ENCODE measurements around the gene APOC4. TPM values are rescaled to one million over a fixed set of nuclear protein-coding genes. Genes with fewer than 3 reads are reported as not detected.

Gene APOC4
- total and polyA plus RNA-seq, 12 donors = not detected

DNA sequence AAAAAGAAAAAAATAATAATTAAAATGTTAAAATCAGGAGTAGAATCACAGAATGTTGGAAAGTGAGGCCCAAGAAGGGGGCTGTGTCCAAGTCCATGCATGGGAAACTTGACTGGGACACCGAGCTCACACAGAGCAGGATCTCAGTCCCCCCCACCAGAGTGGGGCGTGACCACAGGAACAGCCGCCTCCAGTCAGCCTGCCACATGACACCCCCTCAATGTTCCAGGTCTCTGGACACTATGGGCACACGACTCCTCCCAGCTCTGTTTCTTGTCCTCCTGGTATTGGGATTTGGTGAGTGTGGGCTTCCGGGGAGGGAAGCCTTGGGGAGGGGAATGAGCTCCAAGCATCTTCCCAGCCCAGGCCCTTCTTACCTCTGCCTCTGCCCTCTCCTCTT lies 6.2 kb downstream of the APOC4 start:
- Histone ChIP-seq H3K36me3 (peaks cover 0 to 26% (median 0%) of the 10 kb centered on the region in 9 donors), H3K27ac (no peak overlapping the region), H3K27me3 (no peaks in the 10 kb centered on the region), H3K4me1 (peaks cover 0 to 24% (median 18%) of the 10 kb centered on the region in 9 donors), H3K4me3 (no peak overlapping the region), H3K9me3 (no peaks in the 10 kb centered on the region)
- TF ChIP-seq, protein P1, sequence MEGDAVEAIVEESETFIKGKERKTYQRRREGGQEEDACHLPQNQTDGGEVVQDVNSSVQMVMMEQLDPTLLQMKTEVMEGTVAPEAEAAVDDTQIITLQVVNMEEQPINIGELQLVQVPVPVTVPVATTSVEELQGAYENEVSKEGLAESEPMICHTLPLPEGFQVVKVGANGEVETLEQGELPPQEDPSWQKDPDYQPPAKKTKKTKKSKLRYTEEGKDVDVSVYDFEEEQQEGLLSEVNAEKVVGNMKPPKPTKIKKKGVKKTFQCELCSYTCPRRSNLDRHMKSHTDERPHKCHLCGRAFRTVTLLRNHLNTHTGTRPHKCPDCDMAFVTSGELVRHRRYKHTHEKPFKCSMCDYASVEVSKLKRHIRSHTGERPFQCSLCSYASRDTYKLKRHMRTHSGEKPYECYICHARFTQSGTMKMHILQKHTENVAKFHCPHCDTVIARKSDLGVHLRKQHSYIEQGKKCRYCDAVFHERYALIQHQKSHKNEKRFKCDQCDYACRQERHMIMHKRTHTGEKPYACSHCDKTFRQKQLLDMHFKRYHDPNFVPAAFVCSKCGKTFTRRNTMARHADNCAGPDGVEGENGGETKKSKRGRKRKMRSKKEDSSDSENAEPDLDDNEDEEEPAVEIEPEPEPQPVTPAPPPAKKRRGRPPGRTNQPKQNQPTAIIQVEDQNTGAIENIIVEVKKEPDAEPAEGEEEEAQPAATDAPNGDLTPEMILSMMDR (IDR thresholded peaks at IDR 0.05) = no peak
- DNase-seq (no peak), ATAC-seq (no peak)
- whole genome bisulfite sequencing, 2 donors = 78 to 79% methylated on average over 5 of the region's 5 CpGs
- intact Hi-C loops (cut with DNase I) = loop anchor here in 1 of 10 donors (5.0 kb wide), 1 partner anchor 41 kb away; the partner anchor contains the start of gene APOE

GRCh38 chr19:44948763-44949374 lies 6.8 kb downstream of the APOC4 start:
- Histone ChIP-seq H3K4me3 (no peak overlapping the region), H3K9me3 (no peaks in the 10 kb centered on the region), H3K36me3 (peaks cover 0 to 26% (median 0%) of the 10 kb centered on the region in 9 donors), H3K27ac (no peak overlapping the region), H3K27me3 (no peaks in the 10 kb centered on the region), H3K4me1 (peaks cover 6 to 26% (median 18%) of the 10 kb centered on the region in 9 donors)
- ATAC-seq = no peak
- intact Hi-C loops (cut with DNase I) = loop anchor here in 1 of 10 donors (5.0 kb wide), 1 partner anchor 42 kb away; the partner anchor contains the start of gene APOE
- 87 to 94% methylated on average over 5 of the region's 5 CpGs for WGBS, 2 donors
- no peak for DNase-seq
- TF ChIP-seq, protein P1 (IDR thresholded peaks at IDR 0.05) = no peak

GRCh38 chr19:44949550-44949949 lies 7.5 kb downstream of the APOC4 start:
- DNase-seq (no peak), ATAC-seq (no peak)
- Histone ChIP-seq H3K36me3 (peaks cover 0 to 26% (median 0%) of the 10 kb centered on the region in 9 donors), H3K4me3 (no peak overlapping the region), H3K27ac (no peak overlapping the region), H3K27me3 (no peaks in the 10 kb centered on the region), H3K9me3 (no peaks in the 10 kb centered on the region), H3K4me1 (peaks cover 7 to 32% (median 20%) of the 10 kb centered on the region in 9 donors)
- TF ChIP-seq, protein P1 (IDR thresholded peaks at IDR 0.05) = no peak
- WGBS, 2 donors = 92 to 96% methylated on average over 9 of the region's 9 CpGs
- intact Hi-C loops (cut with DNase I) = loop anchor here in 1 of 10 donors (5.0 kb wide), 1 partner anchor 42 kb away; the partner anchor contains the start of gene APOE

DNA sequence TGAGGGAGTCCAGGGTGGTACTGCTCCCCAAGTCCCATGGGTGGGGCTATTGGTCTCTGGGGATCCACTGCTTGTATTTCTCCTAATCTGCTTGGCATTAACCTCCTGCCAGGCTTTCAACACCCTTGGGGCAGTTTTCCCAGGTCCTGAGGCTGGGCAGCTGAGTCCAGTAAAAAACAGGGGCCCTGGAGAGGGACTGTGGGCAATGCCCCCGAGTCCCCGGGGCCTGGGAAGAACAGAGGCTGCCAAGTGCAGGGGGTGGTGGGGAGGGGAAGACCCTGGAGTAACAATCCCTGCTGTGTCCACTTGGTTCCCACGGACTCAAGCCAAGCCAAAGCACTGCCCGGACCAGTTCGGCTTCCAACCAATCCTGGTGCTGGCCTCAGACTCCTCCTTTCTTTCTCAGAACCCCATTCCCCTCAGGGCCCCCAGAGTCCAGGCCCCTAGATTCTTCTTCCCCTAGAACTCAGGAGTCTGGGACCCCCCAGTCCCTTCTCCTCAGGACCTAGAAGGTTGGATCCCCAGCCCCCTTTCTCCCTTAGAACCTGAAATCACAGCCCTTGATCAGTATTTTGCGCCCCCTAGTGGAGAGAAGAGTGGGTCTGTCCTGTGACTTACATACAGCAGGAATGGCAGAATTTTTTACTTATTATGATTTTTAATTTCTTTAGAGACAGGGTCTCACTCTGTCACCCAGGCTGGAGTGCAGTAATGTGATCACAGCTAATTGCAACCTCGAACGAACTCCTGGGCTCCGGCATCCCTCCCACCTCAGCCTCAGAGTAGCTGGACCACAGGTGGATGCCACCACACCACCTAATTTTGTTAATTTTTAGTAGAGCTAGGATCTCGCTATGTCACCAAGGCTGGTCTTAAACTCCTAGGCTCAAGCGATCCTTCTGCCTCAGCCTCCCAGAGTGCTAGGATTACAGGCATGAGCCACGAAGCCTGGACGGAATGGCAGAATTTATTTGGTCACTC lies 9.4 kb downstream of the APOC4 start:
- no peaks in the 10 kb centered on the region for H3K9me3 ChIP-seq
- H3K36me3 ChIP-seq = peaks cover 0 to 26% (median 0%) of the 10 kb centered on the region in 9 donors
- no peak for ATAC-seq
- H3K4me3 ChIP-seq = peak overlapping the region in 1 of 10 donors; percentile 16
- TF ChIP-seq, protein P1 (IDR thresholded peaks at IDR 0.05) = peak; percentile 67 to 87 (median 85)
- WGBS, 2 donors = 51 to 58% methylated on average over 13 of the region's 13 CpGs
- peak; percentile 30 to 77 for DNase-seq
- peak overlapping the region in 6 of 10 donors; percentile 6 to 47 (median 32) for H3K27ac ChIP-seq
- peaks cover 10 to 40% (median 29%) of the 10 kb centered on the region in 9 donors for H3K4me1 ChIP-seq
- H3K27me3 ChIP-seq = no peaks in the 10 kb centered on the region
- intact Hi-C loops (cut with DNase I) = loop anchor here in 9 of 10 donors (1.0 to 10.0 kb wide), 6 partner anchors 47 to 267 kb away; partner anchors contain the start of gene APOE (in 1 of the 9)
